Activated B cell treated with CpG ODN at 0.5 μM for 24 hours (primary cell): Measurements from ENCODE around the gene BCLAF3. TPM values are rescaled to one million over a fixed set of nuclear protein-coding genes. Genes with fewer than 3 reads are reported as not detected.

ENCODE experiments used
- ATAC-seq: fragments of 200-7000 bp; cut with Tn5 transposase; one replicate; pipeline ENCODE4 v1.10.0; 2021; ENCODE audit warnings: low read depth, mild to moderate bottlenecking, moderate library complexity
- CTCF ChIA-PET: fragments of 350-600 bp; sonication (Branson Sonifier 250); formaldehyde crosslinking; loops from one replicate; lab custom pipeline; 2021; ENCODE audit warnings: antibody characterized with exemption; lab: Charles Lee
- POLR2A ChIA-PET: fragments of 350-600 bp; sonication (Branson Sonifier 250); formaldehyde crosslinking; loops from one replicate; lab custom pipeline; 2021; ENCODE audit warnings: antibody characterized with exemption; lab: Charles Lee
- DNase-seq: peaks from one replicate; pipeline ENCODE4 v3.0.0; 2022
- H3K27ac Mint-ChIP-seq: one replicate; pipeline ENCODE4 v1.8.0; 2020; ENCODE audit warnings: mixed read lengths
- H3K27me3 Mint-ChIP-seq: one replicate; pipeline ENCODE4 v1.8.0; 2021; ENCODE audit warnings: mixed read lengths
- H3K36me3 Mint-ChIP-seq: one replicate; pipeline ENCODE4 v1.8.0; 2021; ENCODE audit warnings: low read depth, mixed read lengths
- H3K4me1 Mint-ChIP-seq: one replicate; pipeline ENCODE4 v1.8.0; 2021; ENCODE audit warnings: mixed read lengths
- H3K4me3 Mint-ChIP-seq: one replicate; pipeline ENCODE4 v1.8.0; 2020; ENCODE audit warnings: mild to moderate bottlenecking, mixed read lengths
- H3K9me3 Mint-ChIP-seq: one replicate; pipeline ENCODE4 v1.8.0; 2020; ENCODE audit warnings: mixed read lengths
- intact Hi-C: fragments of 100-400 bp; cut with micrococcal nuclease; formaldehyde crosslinking; loops from one replicate; pipeline ENCODE4 v1.15.1; 2024
- total RNA-seq: library from RNA; stranded (reverse); gene quantifications from 2 replicates; pipeline ENCODE4 v1.2.3, GENCODE V29; 2022
- TF ChIP-seq, protein P1 (sequence below): fragments of 200-600 bp; IDR thresholded peaks from one replicate; pipeline ENCODE4 v1.8.0; 2022; ENCODE audit warnings: antibody characterized with exemption, mild to moderate bottlenecking

The BCLAF3 gene
- total RNA-seq, 1 donor from 2014 or later, result 15.3 TPM

DNA sequence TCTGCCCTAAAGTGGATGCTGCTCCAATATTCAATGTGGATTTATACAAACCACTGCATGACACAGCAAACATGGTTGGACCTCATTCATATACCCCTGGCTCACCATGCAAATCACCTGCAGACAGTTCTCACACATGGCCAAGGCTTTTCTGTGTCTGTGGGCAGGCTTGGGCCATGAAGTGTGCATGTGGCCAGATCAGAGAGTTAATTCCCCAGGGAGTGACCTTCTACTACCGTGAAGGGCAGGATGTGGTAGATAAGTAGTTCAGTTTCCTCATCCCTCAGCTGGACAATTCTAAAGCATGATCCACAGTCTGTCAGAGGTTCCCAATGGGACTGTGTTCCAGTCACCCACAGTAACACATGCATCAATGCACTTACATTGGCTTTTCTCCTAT is 24.6 kb upstream of the BCLAF3 start:
- Mint-ChIP-seq H3K9me3 (peaks cover 11% of the 10 kb centered on the region), H3K36me3 (no peaks in the 10 kb centered on the region), H3K27me3 (no peaks in the 10 kb centered on the region), H3K27ac (no peak overlapping the region), H3K4me3 (no peak overlapping the region), H3K4me1 (peaks cover 11% of the 10 kb centered on the region)
- intact Hi-C loops, result no loop called here
- peak; percentile 28 for ATAC-seq
- TF ChIP-seq, protein P1, sequence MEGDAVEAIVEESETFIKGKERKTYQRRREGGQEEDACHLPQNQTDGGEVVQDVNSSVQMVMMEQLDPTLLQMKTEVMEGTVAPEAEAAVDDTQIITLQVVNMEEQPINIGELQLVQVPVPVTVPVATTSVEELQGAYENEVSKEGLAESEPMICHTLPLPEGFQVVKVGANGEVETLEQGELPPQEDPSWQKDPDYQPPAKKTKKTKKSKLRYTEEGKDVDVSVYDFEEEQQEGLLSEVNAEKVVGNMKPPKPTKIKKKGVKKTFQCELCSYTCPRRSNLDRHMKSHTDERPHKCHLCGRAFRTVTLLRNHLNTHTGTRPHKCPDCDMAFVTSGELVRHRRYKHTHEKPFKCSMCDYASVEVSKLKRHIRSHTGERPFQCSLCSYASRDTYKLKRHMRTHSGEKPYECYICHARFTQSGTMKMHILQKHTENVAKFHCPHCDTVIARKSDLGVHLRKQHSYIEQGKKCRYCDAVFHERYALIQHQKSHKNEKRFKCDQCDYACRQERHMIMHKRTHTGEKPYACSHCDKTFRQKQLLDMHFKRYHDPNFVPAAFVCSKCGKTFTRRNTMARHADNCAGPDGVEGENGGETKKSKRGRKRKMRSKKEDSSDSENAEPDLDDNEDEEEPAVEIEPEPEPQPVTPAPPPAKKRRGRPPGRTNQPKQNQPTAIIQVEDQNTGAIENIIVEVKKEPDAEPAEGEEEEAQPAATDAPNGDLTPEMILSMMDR, result no peak
- DNase-seq, result no peak
- POLR2A ChIA-PET, result no interaction called here
- CTCF ChIA-PET, result no interaction called here

DNA sequence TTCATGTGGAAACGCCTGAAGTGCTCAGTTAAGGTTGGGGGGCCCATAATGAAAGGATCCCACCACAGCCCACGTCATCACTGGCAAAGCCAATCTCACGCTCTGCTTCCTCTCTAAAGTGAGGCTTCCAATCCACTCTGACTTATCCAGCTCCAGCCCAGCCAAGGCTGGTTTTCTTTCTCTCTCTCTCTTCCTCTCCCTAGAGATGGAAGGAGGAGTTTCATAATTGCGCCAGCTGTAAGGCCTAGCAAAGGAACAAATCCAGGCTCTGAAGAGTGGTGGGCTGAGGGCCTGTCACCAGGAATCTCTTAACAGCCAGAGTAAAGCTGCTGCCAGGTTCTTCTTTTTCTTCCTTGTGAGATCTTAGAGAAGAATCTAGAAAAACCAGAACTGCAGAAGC is 20.7 kb upstream of the BCLAF3 start:
- intact Hi-C loops, result no loop called here
- ATAC-seq (no peak), DNase-seq (no peak)
- no peaks in the 10 kb centered on the region for H3K27me3 Mint-ChIP-seq
- no peak overlapping the region for H3K4me3 Mint-ChIP-seq
- peaks cover 11% of the 10 kb centered on the region for H3K9me3 Mint-ChIP-seq
- TF ChIP-seq, protein P1, result no peak
- CTCF ChIA-PET, result no interaction called here
- H3K27ac Mint-ChIP-seq, result no peak overlapping the region
- POLR2A ChIA-PET, result no interaction called here
- no peaks in the 10 kb centered on the region for H3K36me3 Mint-ChIP-seq
- H3K4me1 Mint-ChIP-seq, result peaks cover 11% of the 10 kb centered on the region

DNA sequence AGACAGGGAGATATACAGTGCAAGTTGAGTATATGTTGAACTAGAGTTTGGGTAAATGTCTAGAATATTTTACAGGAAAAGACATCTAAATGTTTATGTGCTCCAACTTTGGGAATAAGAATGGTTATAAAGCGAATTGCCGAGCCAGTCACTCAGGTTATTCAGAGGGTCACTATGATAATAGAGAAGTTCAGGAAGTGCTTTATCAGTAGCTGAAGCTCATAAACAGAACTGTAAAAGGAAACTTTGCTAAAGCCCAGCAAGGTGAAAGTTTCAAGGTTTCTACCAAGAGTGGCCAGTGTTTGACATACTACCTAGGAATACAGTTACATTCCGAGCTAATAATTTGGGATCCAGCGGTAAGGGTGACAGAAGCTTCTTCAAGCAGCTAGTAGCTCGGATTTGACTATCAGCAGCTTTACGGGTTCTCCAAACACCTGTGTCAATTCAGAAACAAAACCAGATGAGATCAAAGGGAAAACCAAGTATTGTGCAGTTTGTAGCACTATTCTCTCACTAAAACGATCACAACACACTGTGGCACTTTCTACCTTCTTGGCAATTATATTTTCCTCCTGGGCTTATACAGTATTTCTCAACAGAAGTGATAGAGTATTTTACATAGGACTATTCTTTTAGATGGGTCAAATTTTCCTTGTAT is 17.2 kb upstream of the BCLAF3 start:
- DNase-seq (no peak), ATAC-seq (no peak)
- Mint-ChIP-seq H3K27ac (no peak overlapping the region), H3K4me1 (no peaks in the 10 kb centered on the region), H3K9me3 (no peaks in the 10 kb centered on the region), H3K36me3 (no peaks in the 10 kb centered on the region), H3K27me3 (no peaks in the 10 kb centered on the region), H3K4me3 (no peak overlapping the region)
- intact Hi-C loops, result no loop called here
- POLR2A ChIA-PET, result no interaction called here
- CTCF ChIA-PET, result no interaction called here
- TF ChIP-seq, protein P1, result no peak

DNA sequence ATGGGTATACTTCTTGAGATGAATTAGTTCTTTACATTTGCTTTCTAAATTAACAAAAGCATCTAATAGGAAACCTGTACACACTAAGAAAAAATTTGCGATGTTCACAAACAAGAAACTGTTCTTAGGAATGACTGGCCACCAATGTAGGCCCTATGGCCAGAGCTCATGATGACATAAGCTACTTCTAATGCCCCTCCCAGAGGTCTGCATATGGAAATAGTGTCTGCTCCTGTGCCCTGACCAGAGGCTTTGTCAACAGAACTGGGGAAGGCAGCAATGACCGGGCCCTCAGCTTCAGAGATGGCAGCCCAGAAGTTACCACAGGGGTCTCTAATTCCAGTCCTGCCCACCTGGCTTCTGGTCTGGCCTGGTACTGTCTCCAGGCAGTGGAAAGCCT is 15.0 kb upstream of the BCLAF3 start:
- Mint-ChIP-seq H3K4me3 (no peak overlapping the region), H3K27me3 (no peaks in the 10 kb centered on the region), H3K27ac (no peak overlapping the region), H3K36me3 (no peaks in the 10 kb centered on the region), H3K4me1 (no peaks in the 10 kb centered on the region), H3K9me3 (no peaks in the 10 kb centered on the region)
- CTCF ChIA-PET, result no interaction called here
- POLR2A ChIA-PET, result no interaction called here
- no peak for ATAC-seq
- no peak for DNase-seq
- intact Hi-C loops, result no loop called here
- TF ChIP-seq, protein P1, result no peak

DNA sequence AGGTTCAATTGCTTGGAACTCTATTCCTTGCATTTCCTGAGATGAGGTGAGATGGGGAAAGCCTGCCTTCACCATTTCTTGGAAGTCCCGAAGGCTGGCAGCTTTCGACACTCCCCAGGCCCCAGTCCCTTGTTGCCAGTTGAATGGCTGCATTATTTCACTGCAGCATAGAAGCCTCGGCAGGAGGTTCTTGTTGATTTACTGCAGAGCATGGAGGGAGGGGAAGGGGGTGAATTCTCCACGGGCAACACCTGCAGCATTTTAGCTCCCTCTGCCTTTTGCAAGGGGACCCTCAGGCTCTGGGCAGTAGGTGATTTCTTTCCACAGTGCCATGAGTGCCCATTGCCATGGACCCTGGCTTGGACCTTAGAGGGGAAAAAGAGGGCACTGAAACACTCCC is 10.7 kb upstream of the BCLAF3 start:
- DNase-seq, result no peak
- ChIA-PET POLR2A (no interaction called here), CTCF (no interaction called here)
- H3K4me1 Mint-ChIP-seq, result no peaks in the 10 kb centered on the region
- no peaks in the 10 kb centered on the region for H3K9me3 Mint-ChIP-seq
- intact Hi-C loops, result no loop called here
- H3K36me3 Mint-ChIP-seq, result no peaks in the 10 kb centered on the region
- no peak overlapping the region for H3K4me3 Mint-ChIP-seq
- TF ChIP-seq, protein P1, result no peak
- H3K27me3 Mint-ChIP-seq, result no peaks in the 10 kb centered on the region
- H3K27ac Mint-ChIP-seq, result no peak overlapping the region
- no peak for ATAC-seq
